ENCODE data around the gene POU2F3.

POU2F3 gene

DNA sequence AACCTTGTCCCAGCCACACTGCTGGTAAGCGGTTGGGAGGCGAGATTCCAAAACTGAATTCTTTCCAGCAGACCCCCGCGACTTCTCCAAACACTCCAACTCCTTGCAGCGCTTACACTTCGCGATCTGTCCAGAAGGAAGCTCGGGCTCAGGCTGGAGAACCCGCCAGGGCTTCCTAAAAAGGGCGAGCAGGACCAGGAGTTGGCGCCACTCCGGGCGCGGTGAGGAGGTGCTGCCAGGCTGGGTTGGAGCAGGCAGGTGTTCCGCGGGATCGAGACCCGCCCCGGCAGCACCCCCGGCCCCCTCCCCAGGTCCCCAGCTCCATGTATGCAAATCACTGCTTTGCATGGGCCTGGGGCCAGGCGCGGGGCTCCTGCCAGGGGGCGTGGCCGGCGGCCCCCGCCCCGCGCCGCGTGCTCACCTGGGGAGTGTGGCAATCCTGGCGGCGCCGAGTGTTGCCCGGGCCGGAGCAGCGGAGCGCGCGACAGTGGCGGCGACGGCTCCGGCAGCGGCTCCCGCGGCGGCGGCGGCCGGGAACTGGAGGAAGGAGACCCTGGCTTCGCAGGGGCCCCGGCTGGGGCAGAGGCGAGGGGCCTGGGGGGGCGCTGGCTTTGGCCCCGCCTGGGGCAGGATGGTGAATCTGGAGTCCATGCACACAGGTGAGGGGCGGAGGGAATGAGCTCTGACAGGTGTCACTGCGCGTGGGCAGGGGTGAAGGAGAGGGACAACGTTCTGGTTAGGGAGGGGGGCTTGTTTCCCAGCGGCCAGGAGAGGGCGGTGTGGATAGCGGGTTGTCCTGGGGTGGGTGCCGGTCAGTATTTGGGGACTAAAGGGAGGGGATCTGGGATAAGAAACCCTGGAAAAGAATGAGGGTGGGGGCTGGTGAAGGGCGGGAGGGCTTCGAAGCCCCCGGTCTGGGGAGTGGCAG lies at the start of gene POU2F3:
Gene POU2F3 (plus strand): TSS at position 428 of the 928 bp plus-strand sequence. CDS start 204 bp downstream, at position 632.
- no peak for DNase-seq (ENCODE audit: low read depth, low spot score)

GRCh38 chr11:120191058-120191457 lies 48.9 kb upstream of the POU2F3 start:
- DNase-seq (ENCODE audit: low read depth, low spot score): no peak

DNA sequence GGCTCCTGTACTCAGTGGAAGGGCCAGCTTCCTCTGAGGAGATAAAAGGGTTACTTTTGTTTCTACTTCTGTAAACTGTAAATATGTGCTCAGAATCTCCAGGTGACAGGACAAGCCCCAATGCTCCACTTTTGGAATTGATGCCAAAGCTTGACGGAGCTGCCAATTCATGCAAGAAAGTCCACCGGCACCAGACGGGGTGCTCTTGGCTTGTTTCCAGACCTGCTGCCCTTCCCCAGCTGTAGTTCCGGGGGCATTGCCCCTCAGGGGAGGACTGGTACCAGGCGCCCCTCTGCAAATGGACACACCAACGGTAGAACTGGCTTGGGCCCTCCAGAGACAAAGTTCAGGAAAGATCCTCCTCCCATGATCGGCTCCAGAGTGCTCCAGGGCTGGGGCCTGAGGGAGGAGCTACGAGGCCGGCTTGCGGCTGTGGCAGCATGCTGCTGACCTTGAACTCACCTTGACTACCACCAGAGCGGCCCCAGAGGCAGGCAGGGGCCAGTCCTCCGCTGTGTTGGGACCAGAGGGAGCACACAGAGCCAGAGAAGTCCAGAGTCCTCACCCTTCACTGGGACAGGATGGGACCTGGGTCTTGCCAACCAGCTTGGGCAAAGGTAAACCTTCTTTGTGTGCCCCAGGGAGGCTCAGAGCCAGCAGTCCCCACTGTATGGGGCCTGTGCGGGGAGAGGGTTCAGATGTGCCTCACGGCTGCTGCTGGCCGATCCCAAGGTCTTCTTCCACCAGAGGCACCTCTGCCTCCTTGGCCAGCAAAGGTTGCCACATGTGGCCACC lies 46.9 kb upstream of the POU2F3 start:
- no peak for DNase-seq (ENCODE audit: low read depth, low spot score)

- no peak for DNase-seq (ENCODE audit: low read depth, low spot score)
These were observed 45.8 kb upstream of the POU2F3 start for GRCh38 chr11:120194166-120194565.

GRCh38 chr11:120195601-120196320 lies 44.2 kb upstream of the POU2F3 start:
- no peak for DNase-seq (ENCODE audit: low read depth, low spot score)

- DNase-seq (ENCODE audit: low read depth, low spot score): no peak
These were observed 43.1 kb upstream of the POU2F3 start for GRCh38 chr11:120196826-120197225.

DNA sequence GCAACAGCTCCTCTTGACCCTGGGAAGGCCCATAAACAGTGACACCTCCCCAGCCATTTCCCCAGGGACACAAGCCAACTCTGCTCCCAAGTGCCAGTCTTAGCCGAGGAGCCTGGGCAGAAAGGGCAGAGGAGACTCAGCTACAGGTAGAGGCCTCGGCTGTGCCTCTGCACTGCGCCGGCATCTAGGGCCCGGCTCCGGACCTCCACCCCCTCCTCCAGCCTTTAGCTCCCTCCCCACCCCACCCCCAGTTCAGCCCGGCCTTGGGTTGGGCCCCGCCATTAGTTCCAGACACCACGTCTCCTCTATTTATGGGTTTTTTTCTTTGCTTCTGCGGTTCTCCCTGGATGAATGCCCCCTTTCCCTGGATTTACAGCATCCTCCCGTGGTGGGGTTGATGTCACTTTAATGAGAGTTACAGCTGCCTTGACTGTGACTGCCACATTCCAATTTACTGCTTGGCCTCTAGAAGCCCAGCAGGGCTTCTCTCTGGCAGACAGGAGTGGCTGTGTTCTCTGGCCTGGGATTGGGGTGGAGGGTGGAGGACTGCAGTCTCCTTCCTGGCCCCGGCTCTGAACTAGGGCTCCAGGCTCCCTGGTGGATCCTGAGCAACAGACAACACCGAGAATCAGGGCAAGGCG lies 42.6 kb upstream of the POU2F3 start:
- no peak for DNase-seq (ENCODE audit: low read depth, low spot score)

- no peak for DNase-seq (ENCODE audit: low read depth, low spot score)
These were observed 42.0 kb upstream of the POU2F3 start for GRCh38 chr11:120197977-120198376.

- no peak for DNase-seq (ENCODE audit: low read depth, low spot score)
These were observed 41.5 kb upstream of the POU2F3 start for GRCh38 chr11:120198403-120198786.

GRCh38 chr11:120198787-120199469 lies 41.0 kb upstream of the POU2F3 start:
- DNase-seq (ENCODE audit: low read depth, low spot score): no peak

DNA sequence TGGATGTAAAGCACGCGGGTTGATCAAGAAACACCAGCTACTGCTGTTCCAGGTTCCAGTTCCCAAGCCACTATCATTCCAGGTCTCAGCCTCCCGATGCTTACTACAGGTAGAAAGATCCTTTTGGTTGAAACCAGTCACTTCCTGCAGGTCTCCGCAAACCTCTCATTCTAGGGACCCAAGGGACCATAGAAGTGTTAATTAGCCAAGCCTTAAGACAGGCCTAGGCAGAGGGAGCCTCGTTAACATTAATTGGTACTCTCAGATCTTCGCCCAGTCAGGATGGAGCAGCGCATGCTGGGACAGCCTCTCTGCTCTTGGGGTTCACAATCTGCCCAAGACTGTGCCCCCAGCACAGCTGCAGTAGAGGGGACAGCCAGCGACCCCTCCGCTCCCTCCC lies 40.3 kb upstream of the POU2F3 start:
- no peak for DNase-seq (ENCODE audit: low read depth, low spot score)

DNA sequence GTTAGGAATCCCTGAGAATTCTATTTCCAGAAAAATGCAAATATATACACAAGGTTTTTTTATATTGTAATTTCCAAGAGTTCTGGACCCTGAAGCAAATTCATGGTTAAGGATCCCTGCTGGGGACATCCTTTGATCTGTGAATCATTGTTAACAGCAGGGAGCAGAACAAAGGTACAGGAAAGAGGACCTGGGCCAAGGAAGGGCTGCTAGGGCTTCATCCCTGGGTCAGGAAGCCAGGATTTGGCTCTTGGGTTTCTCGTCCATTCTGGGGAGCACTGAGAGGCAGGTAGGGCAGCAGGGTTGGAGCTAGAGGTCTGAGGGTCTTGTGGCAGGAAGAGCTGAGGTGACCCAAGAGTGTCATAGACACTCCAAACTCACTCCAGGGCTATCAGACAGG lies 39.3 kb upstream of the POU2F3 start:
- DNase-seq (ENCODE audit: low read depth, low spot score): no peak

GRCh38 chr11:120201653-120202052 lies 38.3 kb upstream of the POU2F3 start:
- DNase-seq (ENCODE audit: low read depth, low spot score): no peak

- no peak for DNase-seq (ENCODE audit: low read depth, low spot score)
These were observed 36.3 kb upstream of the POU2F3 start for GRCh38 chr11:120203626-120204025.

GRCh38 chr11:120205596-120206161 lies 34.3 kb upstream of the POU2F3 start:
- DNase-seq (ENCODE audit: low read depth, low spot score): no peak

- DNase-seq (ENCODE audit: low read depth, low spot score): no peak
These were observed 32.4 kb upstream of the POU2F3 start for GRCh38 chr11:120207512-120207911.

GRCh38 chr11:120208001-120208441 lies 31.9 kb upstream of the POU2F3 start:
- no peak for DNase-seq (ENCODE audit: low read depth, low spot score)

DNA sequence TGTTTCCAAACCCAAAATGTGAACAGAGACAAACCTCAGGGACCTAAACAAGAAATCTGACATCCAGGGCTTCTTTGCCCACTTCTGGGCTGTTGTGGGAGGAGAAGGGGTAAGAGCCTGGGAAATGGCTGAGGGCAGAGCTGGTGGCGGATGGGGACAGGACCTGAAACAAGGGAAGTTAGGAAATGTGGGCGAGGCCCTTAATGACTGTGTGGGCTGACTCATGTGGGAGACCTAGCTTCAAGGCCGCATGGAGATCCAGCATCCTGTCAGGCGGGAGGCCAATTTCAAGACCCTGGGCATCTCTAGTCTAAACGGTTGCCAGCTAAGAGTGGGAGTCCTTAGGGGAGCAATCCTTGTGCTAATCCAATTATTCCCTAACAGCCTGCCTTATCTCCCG lies 31.2 kb upstream of the POU2F3 start:
- DNase-seq (ENCODE audit: low read depth, low spot score): no peak

DNA sequence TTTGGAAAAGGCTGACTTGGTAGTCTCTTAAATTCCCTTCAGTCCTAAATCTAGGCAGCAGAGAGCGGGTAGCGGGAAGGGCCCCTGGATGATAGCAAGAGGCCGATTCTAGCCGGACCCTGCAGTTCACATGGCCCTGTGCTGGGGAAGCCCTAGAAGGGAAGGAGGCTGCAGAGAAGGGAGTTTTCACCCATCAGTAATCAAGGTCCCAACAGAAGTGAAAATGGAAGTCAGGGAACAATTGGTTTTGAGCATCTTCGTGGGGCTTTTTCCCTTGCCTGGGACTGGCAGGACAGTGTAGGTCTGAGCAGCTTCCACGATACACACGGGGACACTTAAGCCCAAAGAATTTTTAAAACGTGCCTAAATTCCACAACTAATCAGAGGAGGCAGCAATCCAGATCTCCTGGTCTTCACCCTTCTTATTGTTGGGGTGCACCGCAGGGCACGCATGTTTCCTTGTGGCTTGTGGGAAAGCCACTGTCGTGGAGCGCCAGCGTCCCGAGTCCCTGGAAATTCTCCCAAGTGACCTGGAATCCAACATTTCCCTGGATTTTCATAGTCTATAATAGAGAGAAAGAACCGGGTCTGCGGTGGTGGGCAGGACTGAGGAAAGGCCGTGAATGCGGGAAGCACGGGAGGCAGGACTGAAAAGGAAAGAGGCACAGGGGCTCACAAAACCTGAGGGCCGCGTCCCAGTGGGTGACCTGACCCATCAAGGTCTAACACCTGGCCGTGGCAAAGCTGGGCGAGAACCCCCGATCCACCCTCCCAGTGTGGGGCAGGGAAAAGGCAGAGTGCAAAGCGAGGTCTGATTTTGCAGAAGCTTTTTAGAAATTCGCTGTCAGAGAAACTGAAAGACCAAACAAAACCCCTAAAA lies 30.0 kb upstream of the POU2F3 start:
- DNase-seq (ENCODE audit: low read depth, low spot score): no peak
